Loucy (cell line): ENCODE results near the gene OGT.

Source experiments
- CTCF ChIP-seq: fragments of 200-600 bp; sonication (generic); conservative IDR thresholded peaks from 2 replicates; pipeline ENCODE4 v1.5.1; 2014; ENCODE audit warnings: mild to moderate bottlenecking, antibody characterized with exemption, low read length
- EZH2phosphoT487 ChIP-seq: fragments of 200-600 bp; IDR thresholded peaks from 2 replicates; pipeline ENCODE4 v1.6.1; 2018; ENCODE audit warnings: antibody characterized with exemption, mild to moderate bottlenecking, moderate library complexity, borderline replicate concordance

GRCh38 chrX:71537743-71538142, 4.8 kb downstream of the OGT start:
- TF ChIP-seq CTCF = no peak
- TF ChIP-seq EZH2phosphoT487 = no peak
